Fibroblast of lung (primary cell): Measurements from ENCODE around the gene NEK7. TPM values are rescaled to one million over a fixed set of nuclear protein-coding genes. Genes with fewer than 3 reads are reported as not detected.

Experiments used
- DNase-seq, 2 donors: peaks; one replicate each; pipeline versions ENCODE4 v3.0.0 to v3.0.0-alpha.2; 2010; ENCODE audit warnings: low read depth in 2 of 2
- H2AFZ ChIP-seq: 2 replicates; pipeline ENCODE4 v1.5.1; 2012; ENCODE audit warnings: low read length, control low read depth, inconsistent platforms
- H3K27ac ChIP-seq: 2 replicates; pipeline ENCODE4 v1.5.1; 2011; ENCODE audit warnings: low read length, control low read depth; ENCODE audit not compliant: insufficient read depth
- H3K27me3 ChIP-seq: 2 replicates; pipeline ENCODE4 v1.5.1; 2011; ENCODE audit warnings: mild to moderate bottlenecking, low read length; ENCODE audit not compliant: control insufficient read depth, insufficient read depth
- H3K36me3 ChIP-seq: 2 replicates; pipeline ENCODE4 v1.5.1; 2011; ENCODE audit warnings: low read length; ENCODE audit not compliant: control insufficient read depth, insufficient read depth
- H3K4me1 ChIP-seq: 2 replicates; pipeline ENCODE4 v1.5.1; 2011; ENCODE audit warnings: low read length; ENCODE audit not compliant: control insufficient read depth, insufficient read depth; ENCODE audit errors: extremely low read depth
- H3K4me2 ChIP-seq: 2 replicates; pipeline ENCODE4 v1.5.1; 2011; ENCODE audit warnings: low read length, control low read depth; ENCODE audit not compliant: insufficient read depth; ENCODE audit errors: extremely low read depth
- H3K4me3 ChIP-seq, 4 experiments: fragments of 200-600 bp in 1 of 4; sonication (generic) in 1 of 4; replicated peaks in 1 of 4; 2 replicates each; pipeline ENCODE4 v1.5.1; 2011 to 2016; ENCODE audit warnings: low read length in 4 of 4, low read depth in 3 of 4, mild to moderate bottlenecking in 3 of 4, control low read depth in 2 of 4, inconsistent platforms in 1 of 4, mixed read lengths in 1 of 4; ENCODE audit not compliant: insufficient read depth in 1 of 4; ENCODE audit errors: control extremely low read depth in 1 of 4
- H3K79me2 ChIP-seq: 2 replicates; pipeline ENCODE4 v1.5.1; 2012; ENCODE audit warnings: mild to moderate bottlenecking, low read length, inconsistent platforms; ENCODE audit not compliant: control insufficient read depth, insufficient read depth
- H3K9ac ChIP-seq: 2 replicates; pipeline ENCODE4 v1.5.1; 2011; ENCODE audit warnings: mild to moderate bottlenecking, low read length, control low read depth; ENCODE audit not compliant: insufficient read depth
- H3K9me3 ChIP-seq: 2 replicates; pipeline ENCODE4 v1.5.1; 2012; ENCODE audit warnings: low read depth, low read length; ENCODE audit not compliant: control insufficient read depth, insufficient read depth
- H4K20me1 ChIP-seq: 2 replicates; pipeline ENCODE4 v1.5.1; 2011; ENCODE audit warnings: low read length; ENCODE audit not compliant: control insufficient read depth, insufficient read depth; ENCODE audit errors: extremely low read depth
- CTCF ChIP-seq, 2 donors: IDR thresholded peaks in 1 of 2; conservative IDR thresholded peaks in 1 of 2; 1 replicate in 1 of 2; 2 replicates in 1 of 2; pipeline ENCODE4 v1.5.1; 2011 to 2012; ENCODE audit warnings: low read length in 2 of 2, control low read depth in 1 of 2, inconsistent platforms in 1 of 2, low read depth in 1 of 2, mild to moderate bottlenecking in 1 of 2
- EZH2 ChIP-seq: IDR thresholded peaks from 2 replicates; pipeline ENCODE4 v1.5.1; 2012; ENCODE audit warnings: low read length, control low read depth, mild to moderate bottlenecking; ENCODE audit errors: missing control alignments
- polyA minus RNA-seq: library from RNA; depleted of rRNA, polyadenylated mRNA; stranded (reverse); fragments of >200 nt; gene quantifications from 2 replicates; pipeline ENCODE4 v1.2.3, GENCODE V29; 2011; ENCODE audit warnings: low replicate concordance
- polyA plus RNA-seq, 2 donors: library from polyadenylated mRNA; depleted of rRNA in 1 of 2; stranded (reverse) in 1 of 2; unstranded in 1 of 2; fragments of >200 nt; gene quantifications; 2 replicates each; pipeline ENCODE4 v1.2.1, GENCODE V29; 2011 to 2012; ENCODE audit warnings: missing spikeins in 1 of 2
- total RNA-seq: library from RNA; depleted of rRNA; stranded (reverse); fragments of >200 nt; gene quantifications from 2 replicates; pipeline ENCODE4 v1.2.1, GENCODE V29; 2014

The NEK7 gene
- total RNA-seq (72.9 and 90.5 TPM in 2 replicates), polyA plus RNA-seq (98.2 and 207 TPM in 2 replicates), polyA minus RNA-seq (4.6 and 15.7 TPM in 2 replicates)
- polyA plus RNA-seq (2012): 38.4 and 71.4 TPM in 2 replicates

GRCh38 chr1:198156745-198157240 lies at the start of gene NEK7:
Gene NEK7 (plus strand): TSS chr1:198156998. CDS start chr1:198232581, 75,583 bp downstream.
- H4K20me1 ChIP-seq: no peaks in the 10 kb centered on the region
- H3K36me3 ChIP-seq: no peaks in the 10 kb centered on the region
- peak within 1 kb of the TSS; percentile 70 to 89 (median 76) for H3K4me3 ChIP-seq
- peaks cover 43% of the 10 kb centered on the region for H3K79me2 ChIP-seq
- peak within 1 kb of the TSS; percentile 68 for H3K27ac ChIP-seq
- peak within 1 kb of the TSS; percentile 98 for H3K4me2 ChIP-seq
- H2AFZ ChIP-seq: peak within 1 kb of the TSS; percentile 71
- H3K4me1 ChIP-seq: no peaks in the 10 kb centered on the region
- TF ChIP-seq CTCF (conservative IDR thresholded peaks at IDR 0.05 in 1 of 2, IDR thresholded peaks at IDR 0.05 in 1 of 2; ENCODE audit: low read depth in 1 of 2, low read length in 2 of 2) (no peak), EZH2 (no peak)
- H3K27me3 ChIP-seq: no peaks in the 10 kb centered on the region
- H3K9me3 ChIP-seq: no peaks in the 10 kb centered on the region
- peak; percentile 80 to 87 for DNase-seq
- peak within 1 kb of the TSS; percentile 79 for H3K9ac ChIP-seq

- peak in 1 of 2 donors; percentile 55 for DNase-seq
- TF ChIP-seq CTCF (conservative IDR thresholded peaks at IDR 0.05 in 1 of 2, IDR thresholded peaks at IDR 0.05 in 1 of 2; ENCODE audit: low read depth in 1 of 2, low read length in 2 of 2): no peak
- TF ChIP-seq EZH2: no peak
- Histone ChIP-seq H3K79me2 (no peaks in the 10 kb centered on the region), H3K4me1 (peaks cover 3% of the 10 kb centered on the region), H3K27ac (no peak overlapping the region), H3K36me3 (no peaks in the 10 kb centered on the region), H3K9ac (no peak overlapping the region), H3K9me3 (no peaks in the 10 kb centered on the region), H2AFZ (no peak overlapping the region), H3K4me3 (no peak overlapping the region), H4K20me1 (no peaks in the 10 kb centered on the region), H3K4me2 (no peak overlapping the region), H3K27me3 (no peaks in the 10 kb centered on the region)
Measured at GRCh38 chr1:198107091-198107501, 49.7 kb upstream of the NEK7 start.

- no peaks in the 10 kb centered on the region for H4K20me1 ChIP-seq
- no peaks in the 10 kb centered on the region for H3K36me3 ChIP-seq
Measured at GRCh38 chr1:198108636-198109370, 48.0 kb upstream of the NEK7 start.

More at GRCh38 chr1:198108636-198109370, 48.0 kb upstream of the NEK7 start:
- Histone ChIP-seq H3K9ac (no peak overlapping the region), H3K4me2 (no peak overlapping the region), H3K4me3 (no peak overlapping the region), H2AFZ (no peak overlapping the region), H3K4me1 (no peaks in the 10 kb centered on the region), H3K9me3 (no peaks in the 10 kb centered on the region), H3K27ac (no peak overlapping the region), H3K79me2 (no peaks in the 10 kb centered on the region), H3K27me3 (no peaks in the 10 kb centered on the region)
- TF ChIP-seq CTCF (conservative IDR thresholded peaks at IDR 0.05 in 1 of 2, IDR thresholded peaks at IDR 0.05 in 1 of 2; ENCODE audit: low read depth in 1 of 2, low read length in 2 of 2) (no peak), EZH2 (no peak)
- DNase-seq: no peak
